ENCODE measurements around the gene CEMIP2.
"Not testable (repeated sequence)": the region's sequence is repeated elsewhere in the genome, so short reads cannot be mapped to it uniquely, and the experiment has no call there.

The CEMIP2 gene

DNA sequence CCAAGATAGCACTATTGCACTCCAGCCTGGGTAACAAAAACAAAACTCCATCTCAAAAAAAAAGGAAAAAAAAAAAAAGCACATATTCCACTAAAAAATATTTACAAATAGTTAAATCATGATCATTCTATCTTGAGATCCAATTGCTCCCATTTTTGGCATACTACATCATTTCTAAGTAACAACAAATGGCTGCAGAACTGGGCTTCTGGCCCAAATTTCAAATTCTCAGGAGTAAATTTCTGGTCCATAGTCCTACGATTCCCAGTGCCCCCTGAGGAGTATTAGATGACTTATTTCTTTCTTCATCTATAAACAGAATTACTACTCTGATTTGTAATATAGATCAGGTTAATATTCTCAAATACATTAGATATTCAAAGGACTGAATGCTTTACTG is 62.1 kb downstream of the CEMIP2 start:
- no peak for DNase-seq (ENCODE audit: low spot score)

DNA sequence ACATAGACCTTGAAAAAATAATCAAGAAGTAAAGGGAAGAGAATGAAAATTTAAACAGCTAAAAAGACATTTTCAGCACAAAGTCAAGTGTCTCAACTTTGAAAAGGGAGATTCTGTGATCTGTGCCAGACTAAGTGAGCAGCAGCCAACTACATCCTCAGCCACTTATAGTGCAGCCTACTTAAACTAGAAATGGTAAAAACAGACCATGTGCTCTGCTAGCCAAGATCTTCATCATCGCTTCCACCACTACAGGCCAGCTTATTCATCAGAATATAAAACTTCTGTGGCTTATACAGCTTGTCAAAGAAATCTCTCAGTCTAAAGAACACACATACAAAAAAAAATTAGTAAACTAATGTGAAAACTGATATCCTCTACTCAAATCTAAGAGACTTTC is 63.5 kb downstream of the CEMIP2 start:
- DNase-seq (ENCODE audit: low spot score) = no peak

GRCh38 chr9:71703172-71703872 is 65.0 kb downstream of the CEMIP2 start:
- no peak for DNase-seq (ENCODE audit: low spot score)

GRCh38 chr9:71697882-71698281 is 70.4 kb downstream of the CEMIP2 start:
- DNase-seq (ENCODE audit: low spot score) = no peak

DNA sequence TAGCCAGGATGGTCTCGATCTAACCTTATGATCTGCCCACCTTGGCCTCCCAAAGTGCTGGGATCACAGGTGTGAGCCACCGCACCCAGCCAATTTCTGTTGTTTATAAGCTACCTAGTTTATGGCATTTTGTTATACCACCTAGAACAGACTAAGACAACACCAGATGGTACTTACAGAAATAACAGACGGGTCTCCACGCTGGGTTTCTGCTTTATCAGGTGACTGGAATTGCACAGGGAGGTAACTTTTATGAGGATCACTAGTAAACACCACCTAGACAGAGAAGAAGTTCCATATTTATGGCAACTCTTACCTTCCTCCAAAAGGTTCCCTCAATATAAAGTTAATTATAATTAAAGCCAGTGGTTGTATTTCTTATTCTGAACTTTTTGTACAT is 74.0 kb downstream of the CEMIP2 start:
- DNase-seq (ENCODE audit: low spot score) = no peak

- no peak for DNase-seq (ENCODE audit: low spot score)
Observed at GRCh38 chr9:71693607-71694006, 74.7 kb downstream of the CEMIP2 start.

DNA sequence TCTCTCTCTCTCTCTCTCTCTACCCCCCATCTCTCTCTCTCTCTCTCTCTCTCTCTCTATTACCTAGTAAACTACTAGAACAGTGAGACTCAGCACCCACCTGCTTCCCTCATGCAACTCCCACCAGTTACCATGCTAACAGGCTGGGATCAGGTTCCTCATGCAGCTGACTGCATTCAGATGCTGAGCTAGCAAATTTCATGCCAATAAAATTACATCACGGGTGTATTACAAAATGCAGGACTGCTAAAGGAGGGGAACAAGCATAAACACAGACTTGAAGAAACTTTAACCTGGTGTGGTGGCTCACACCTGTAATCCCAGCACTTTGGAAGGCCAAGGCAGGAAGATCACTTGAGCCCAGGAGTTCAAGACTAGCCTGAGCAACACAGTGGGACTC is 76.0 kb downstream of the CEMIP2 start:
- no peak for DNase-seq (ENCODE audit: low spot score)

GRCh38 chr9:71691576-71691975 is 76.7 kb downstream of the CEMIP2 start:
- not testable (repeated sequence) for DNase-seq (ENCODE audit: low spot score)

DNA sequence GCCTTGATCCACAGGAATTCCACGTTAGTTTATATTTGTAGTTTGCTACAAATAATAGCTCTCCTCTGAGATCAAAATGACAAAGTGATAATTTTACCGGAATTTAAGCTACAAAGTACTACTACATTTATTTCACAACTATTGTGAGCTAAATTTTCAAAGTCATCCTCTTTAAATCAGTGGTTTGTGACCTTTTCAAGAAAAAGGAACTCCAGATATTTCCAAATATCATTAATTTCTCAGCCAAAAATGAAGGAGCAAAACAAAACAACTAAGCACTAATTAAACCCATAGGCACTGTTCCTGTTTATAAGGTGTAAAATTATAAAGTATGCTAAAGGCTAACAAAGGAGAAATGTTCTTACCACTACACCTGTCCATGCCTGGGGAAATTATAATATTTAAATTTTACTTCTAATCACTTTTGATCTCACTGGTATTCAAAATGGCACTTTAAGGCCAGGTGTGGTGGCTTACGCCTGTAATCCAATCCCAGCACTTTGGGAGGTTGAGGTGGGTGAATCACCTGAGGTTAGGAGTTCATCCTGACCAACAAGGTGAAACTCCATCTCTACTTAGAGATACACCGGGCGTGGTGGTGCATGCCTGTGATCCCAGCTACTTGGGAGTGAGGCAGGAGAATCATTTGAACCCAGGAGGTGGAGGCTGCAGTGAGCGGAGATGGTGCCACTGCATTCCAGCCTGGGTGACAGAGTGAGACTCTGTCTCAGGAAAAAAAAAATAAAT is 77.5 kb downstream of the CEMIP2 start:
- DNase-seq (ENCODE audit: low spot score) = no peak

- no peak for DNase-seq (ENCODE audit: low spot score)
Observed at GRCh38 chr9:71690063-71690688, 78.1 kb downstream of the CEMIP2 start.

DNA sequence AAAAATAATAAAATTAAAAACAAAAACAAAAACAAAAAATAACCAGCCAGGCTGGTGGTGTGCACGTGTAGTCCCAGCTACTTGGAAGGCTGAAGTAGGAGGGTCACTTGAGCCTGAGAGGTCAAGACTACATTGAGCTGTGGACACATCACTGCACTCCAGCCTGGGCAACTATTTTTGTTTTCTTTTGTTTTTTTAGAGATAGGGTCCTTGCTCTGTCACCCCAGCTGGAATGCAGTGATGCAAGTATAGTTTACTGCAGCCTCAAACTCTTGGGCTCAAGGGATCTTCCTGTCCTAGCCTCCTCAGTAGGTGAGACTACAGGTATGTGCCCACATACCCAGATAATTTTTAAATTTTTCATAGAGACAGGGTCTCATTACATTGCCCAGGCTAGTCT is 80.6 kb downstream of the CEMIP2 start:
- DNase-seq (ENCODE audit: low spot score) = no peak

GRCh38 chr9:71685988-71686387 is 82.3 kb downstream of the CEMIP2 start:
- no peak for DNase-seq (ENCODE audit: low spot score)

GRCh38 chr9:71685394-71685793 is 82.9 kb downstream of the CEMIP2 start:
- DNase-seq (ENCODE audit: low spot score) = no peak

DNA sequence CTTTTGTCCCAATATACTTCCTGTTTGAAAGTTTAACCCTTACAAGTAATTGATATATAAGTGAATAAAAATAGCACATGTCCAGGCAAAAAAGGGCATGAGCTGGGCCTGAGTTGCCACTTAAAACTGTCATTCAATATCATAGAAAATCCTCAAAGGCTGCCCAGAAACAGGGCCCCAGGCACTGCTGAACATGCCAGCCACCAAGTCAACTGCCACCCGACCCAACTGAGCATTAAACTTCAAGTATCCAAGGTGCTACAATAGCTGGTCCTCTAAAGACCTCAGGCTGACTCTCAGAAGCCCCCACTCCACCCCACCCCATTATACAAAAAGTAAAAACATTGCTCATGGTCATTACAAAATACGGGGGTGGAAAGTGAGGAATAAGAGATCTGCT is 83.7 kb downstream of the CEMIP2 start:
- DNase-seq (ENCODE audit: low spot score) = no peak

DNA sequence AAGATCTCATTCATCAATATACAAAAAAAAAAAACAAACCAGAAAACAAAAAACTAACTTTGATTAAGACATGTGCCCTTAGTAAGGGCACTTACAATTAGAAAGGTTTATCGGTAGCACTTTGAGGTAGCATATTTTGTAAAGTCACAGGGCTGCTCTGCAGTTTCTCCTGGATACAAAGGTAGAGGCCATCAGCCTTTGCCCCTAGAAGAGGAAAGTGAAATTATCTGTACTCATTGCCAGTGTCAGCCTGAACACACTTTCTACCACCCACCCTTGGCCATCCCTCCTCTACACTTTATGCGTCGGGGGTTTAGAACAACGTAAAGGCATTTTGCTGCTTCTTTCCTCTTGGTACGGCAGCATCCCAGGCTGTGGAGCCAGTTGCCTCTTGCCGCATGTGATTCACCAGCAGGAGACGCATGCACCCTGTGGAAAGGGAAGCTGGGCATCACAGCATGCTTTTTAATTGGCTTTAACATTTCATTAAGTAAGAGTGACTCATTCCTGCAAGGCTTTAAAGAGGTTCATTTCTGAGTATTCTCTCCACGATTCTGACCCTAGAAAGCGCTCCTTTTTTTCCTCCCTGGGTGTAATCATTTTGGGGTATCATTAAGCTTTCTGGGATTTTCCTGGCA is 84.6 kb downstream of the CEMIP2 start:
- no peak for DNase-seq (ENCODE audit: low spot score)

DNA sequence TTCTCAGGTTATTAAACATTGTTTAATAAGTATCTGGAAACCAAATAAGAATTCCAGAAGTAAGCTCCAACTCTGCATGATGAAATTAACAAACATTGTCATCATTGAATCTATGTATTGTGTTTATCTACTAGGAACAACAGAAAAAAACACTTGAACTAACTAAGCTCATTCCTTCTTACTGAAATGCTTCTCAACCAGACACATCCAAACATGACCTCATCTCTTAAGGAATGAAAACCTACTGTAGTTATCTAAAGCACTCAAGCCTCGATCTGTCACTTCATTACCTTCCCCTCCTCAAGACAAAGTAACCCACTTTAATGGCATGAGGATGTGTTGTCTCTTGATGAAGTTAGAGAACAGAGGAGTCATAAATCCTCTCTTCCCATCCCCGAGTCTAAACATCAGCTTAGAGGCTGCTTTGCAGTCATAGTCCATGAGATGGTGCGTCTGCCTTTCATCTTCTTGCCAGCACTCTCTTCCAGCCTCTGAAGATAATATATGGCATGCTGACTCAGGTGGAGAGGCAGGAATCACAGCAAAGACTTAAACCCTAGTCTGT is 86.5 kb downstream of the CEMIP2 start:
- no peak for DNase-seq (ENCODE audit: low spot score)

GRCh38 chr9:71681104-71681707 is 87.1 kb downstream of the CEMIP2 start:
- no peak for DNase-seq (ENCODE audit: low spot score)

DNA sequence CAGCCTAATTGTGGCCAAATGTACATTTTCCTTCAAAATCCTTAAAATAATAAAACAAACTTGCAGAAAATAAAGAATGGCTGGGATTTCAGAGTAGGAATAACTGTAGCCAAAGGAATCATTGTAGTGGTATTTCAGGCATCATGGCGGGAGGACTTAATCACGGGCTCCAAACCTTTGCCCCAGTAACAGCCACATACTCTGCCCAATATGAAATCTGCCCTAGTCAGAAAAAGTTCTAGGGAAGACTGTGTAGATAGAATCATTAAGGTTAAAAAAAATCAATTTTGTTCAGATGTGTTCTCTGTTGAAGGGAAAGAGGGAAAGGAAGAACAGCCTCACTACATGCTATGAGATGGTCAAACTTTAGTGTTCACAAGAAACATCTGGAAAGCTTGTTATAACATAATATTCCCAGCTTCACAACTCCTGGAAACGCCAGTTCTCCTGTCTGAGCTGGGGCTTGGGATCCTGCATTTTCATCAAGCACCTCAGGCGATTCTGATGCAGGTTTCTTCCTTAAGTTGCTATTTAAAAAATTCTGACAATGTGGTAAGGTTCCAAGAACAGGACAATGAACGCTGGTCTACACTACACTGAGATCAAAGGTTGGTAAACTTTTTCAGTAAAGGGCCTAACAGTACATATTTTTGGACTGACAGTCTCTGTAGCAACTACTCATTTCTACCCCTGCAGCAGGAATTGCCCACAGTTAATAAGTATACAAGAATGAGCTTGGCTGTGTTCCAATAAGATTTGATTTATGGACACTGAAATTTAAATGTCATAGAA is 87.9 kb downstream of the CEMIP2 start:
- DNase-seq (ENCODE audit: low spot score) = no peak

- no peak for DNase-seq (ENCODE audit: low spot score)
Observed at GRCh38 chr9:71678999-71679398, 89.3 kb downstream of the CEMIP2 start.

DNA sequence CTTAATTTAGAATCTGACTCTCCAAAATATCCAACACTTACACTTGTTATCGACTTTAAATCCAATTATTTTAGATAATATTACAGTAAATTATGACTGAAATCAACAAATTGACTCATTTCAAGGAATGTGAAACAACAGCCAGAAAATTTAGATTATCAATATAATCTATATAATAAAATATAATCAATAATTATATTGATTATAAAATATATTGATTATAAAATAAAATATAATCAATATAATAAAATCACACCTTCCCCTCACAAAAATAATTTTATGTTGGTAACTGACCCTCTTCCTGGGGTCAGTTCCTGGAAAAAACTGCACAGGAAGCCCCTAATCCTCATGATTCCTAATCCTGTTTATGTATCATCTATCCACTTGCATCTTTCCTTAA is 91.1 kb downstream of the CEMIP2 start:
- no peak for DNase-seq (ENCODE audit: low spot score)

DNA sequence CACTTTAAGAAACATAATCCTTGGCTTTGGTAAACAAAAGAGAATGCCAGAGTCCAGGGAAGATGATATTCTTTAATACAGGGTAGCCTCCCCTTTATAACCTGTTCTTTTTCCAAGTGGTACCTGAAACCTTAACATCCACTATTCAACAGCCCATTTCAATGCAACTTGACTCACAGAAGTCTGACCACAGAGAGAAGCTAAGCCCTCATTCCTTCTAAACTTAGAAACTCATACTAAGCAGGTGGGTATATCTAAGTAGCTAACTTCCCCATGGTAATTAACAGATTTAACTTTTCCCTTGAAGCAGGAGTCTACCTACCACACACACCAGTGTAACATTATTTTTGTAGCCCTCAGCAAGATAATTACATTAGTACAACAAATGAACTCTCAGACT is 91.9 kb downstream of the CEMIP2 start:
- DNase-seq (ENCODE audit: low spot score) = no peak

DNA sequence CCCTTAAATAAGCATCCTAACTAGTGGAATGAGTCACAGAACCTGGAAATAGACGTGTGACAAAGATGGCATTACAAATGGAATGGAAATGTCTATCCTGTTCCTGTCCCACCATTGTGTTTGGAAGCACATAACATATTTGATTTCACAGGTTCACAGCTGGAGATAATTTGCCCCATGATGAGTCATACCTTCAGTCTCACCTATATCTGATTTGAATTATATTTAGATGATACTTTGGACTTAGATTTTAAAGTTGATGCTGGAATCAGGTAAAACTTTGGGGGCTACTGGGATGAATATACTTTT is 92.5 kb downstream of the CEMIP2 start:
- no peak for DNase-seq (ENCODE audit: low spot score)

Data from D341Med (cell line).